ENCODE results near the gene LRRC2.
"Not testable (repeated sequence)": the region's sequence is repeated elsewhere in the genome, so short reads cannot be mapped to it uniquely, and the experiment has no call there.

LRRC2 gene

GRCh38 chr3:46584598-46585467 lies 18.7 kb upstream of the LRRC2 start:
- no peak for DNase-seq (ENCODE audit: low read depth in 3 of 3)

DNA sequence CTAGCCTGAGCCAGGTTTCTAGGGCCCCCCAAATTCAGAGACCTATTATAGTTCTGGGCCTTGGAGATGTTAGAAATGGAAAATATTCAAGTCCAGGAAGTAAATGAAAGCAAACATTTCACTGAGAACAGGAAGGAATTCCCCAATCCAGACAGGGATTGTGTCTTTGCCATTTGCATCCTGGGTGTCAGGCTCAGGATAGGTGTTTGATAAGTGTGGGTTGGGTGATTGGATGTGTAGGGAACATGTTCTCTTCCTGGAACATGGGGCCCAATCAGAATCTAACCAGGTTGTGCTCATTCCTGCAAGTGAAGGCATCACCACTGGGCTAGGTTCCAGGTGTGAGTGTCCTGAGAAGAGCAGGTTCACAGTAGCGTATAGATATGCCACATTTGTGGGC lies 14.6 kb upstream of the LRRC2 start:
- no peak for DNase-seq (ENCODE audit: low read depth in 3 of 3)

GRCh38 chr3:46579756-46580286 lies 13.7 kb upstream of the LRRC2 start:
- no peak for DNase-seq (ENCODE audit: low read depth in 3 of 3)

DNA sequence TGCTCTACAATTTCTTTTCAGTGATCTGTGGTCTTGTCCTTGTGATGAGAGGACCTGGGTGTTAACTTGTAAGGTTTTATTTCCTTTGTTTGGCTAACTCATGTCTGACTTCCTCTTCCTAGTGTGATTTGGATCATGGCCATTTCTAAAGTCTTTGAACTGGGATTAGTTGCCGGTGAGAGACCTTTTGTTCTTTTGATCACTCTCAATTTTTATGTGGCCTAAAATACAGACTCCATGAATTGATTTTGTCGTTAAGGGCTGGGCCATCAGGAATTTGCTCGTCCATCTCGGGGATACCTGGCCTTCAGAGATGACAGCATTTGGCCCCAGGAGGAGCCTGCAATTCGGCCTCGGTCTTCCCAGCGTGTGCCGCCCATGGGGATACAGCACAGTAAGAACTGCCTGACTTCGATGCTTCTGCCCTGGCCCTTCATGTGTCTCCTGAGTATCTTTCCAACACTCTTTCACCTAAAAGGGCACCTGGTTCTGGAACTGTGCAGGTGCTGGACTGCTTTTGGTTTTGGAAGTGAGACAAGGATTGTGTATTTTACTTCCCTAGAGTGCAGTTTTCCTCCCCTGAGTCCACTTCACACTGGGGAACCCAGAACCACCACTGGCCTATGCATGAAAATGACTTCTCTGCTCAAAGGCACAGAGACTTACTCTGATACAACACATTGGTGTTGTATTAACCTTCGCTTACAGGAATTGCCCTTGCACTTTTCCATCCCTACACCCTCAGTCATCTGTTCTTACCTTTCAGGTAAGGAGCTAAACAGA lies 13.1 kb upstream of the LRRC2 start:
- DNase-seq (ENCODE audit: low read depth in 3 of 3): no peak

DNA sequence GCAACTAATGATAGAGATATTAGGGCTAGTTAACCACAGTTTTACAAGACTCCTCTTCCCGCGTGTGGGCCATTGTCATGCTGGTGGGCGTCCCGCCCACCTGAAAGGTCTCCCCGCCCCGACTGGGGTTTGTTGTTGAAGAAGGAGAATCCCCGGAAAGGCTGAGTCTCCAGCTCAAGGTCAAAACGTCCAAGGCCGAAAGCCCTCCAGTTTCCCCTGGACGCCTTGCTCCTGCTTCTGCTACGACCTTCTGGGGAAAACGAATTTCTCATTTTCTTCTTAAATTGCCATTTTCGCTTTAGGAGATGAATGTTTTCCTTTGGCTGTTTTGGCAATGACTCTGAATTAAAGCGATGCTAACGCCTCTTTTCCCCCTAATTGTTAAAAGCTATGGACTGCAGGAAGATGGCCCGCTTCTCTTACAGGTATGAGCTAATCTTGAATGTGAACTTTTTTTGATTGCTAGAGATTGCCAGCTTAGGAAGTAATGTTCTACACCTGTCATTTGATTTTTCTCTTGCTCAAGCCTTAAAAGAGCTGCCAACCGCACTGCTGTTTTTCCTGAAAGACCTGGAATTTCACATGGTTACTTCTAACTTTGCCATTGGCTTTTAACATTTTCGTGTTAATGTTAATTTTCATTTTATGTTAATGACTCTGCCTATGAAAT lies 11.6 kb upstream of the LRRC2 start:
- not testable (repeated sequence) for DNase-seq (ENCODE audit: low read depth in 3 of 3)

DNA sequence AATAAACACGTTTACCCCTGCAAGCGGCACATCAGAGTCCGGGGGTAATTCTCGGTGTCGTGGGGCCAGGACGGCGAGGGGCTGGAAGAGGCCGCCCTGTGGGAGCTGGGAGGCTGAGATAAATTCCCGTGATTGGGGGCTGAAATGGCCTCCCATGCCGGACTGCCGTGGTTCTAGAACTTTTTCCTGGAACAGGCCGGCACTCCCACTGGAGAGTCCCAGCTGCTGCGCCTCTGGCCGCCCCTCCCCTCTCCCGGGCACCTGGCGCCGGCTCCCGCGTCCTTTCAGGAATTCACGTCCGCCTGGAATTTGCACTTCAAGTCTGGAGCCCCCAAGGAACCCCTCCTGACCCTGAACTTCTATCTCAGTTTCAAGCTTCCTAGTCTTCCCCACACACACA lies 10.8 kb upstream of the LRRC2 start:
- no peak for DNase-seq (ENCODE audit: low read depth in 3 of 3)

DNA sequence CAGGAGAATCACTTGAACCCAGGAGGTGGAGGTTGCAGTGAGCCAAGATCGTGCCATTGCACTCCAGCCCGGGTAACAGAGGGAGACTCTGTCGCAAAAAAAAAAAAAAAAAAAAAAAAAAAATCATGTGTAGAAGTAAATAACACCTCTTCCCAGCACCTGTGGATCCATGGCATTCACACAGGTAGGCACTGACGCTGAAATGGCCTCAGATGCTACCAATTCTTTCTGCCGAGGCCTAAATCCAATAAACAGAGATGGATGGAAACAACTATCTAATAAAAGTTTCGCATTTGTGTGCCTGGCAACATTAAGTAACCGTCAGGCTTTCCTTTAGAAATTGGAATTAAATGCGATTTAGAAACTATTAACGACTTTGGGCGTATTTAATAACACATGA lies 10.3 kb upstream of the LRRC2 start:
- no peak for DNase-seq (ENCODE audit: low read depth in 3 of 3)

GRCh38 chr3:46575577-46576222 lies 9.6 kb upstream of the LRRC2 start:
- no peak for DNase-seq (ENCODE audit: low read depth in 3 of 3)

- DNase-seq (ENCODE audit: low read depth in 3 of 3): no peak
Measured at GRCh38 chr3:46574881-46575576, 8.9 kb upstream of the LRRC2 start.

DNA sequence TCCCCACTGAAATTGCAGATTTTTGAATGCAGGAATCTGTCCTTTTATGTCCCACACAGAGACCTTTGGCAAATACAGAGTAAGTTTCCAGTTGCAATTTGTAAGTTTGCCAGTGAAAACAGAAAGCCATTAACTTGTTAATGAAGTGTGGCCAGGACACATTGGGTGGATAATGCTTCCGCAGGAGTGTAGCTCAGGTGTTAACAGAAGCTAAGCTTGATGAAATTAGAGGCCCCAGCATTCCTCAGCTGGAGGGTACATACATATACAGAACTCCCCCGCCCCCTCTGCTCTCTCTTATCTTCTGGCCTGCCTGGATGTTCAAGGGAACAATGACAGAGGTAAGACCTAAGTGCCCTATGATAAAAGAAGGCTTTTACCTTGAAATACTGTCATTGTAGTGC lies 8.1 kb upstream of the LRRC2 start:
- DNase-seq (ENCODE audit: low read depth in 3 of 3): no peak

- no peak for DNase-seq (ENCODE audit: low read depth in 3 of 3)
Measured at GRCh38 chr3:46573701-46574100, 7.6 kb upstream of the LRRC2 start.

- DNase-seq (ENCODE audit: low read depth in 3 of 3): no peak
Measured at GRCh38 chr3:46571684-46572083, 5.6 kb upstream of the LRRC2 start.

- no peak for DNase-seq (ENCODE audit: low read depth in 3 of 3)
Measured at GRCh38 chr3:46565607-46566039, 479 bp downstream of the LRRC2 start.

GRCh38 chr3:46565077-46565476 lies 1.0 kb downstream of the LRRC2 start:
- no peak for DNase-seq (ENCODE audit: low read depth in 3 of 3)

- DNase-seq (ENCODE audit: low read depth in 3 of 3): no peak
Measured at GRCh38 chr3:46564190-46565021, 1.7 kb downstream of the LRRC2 start.

DNA sequence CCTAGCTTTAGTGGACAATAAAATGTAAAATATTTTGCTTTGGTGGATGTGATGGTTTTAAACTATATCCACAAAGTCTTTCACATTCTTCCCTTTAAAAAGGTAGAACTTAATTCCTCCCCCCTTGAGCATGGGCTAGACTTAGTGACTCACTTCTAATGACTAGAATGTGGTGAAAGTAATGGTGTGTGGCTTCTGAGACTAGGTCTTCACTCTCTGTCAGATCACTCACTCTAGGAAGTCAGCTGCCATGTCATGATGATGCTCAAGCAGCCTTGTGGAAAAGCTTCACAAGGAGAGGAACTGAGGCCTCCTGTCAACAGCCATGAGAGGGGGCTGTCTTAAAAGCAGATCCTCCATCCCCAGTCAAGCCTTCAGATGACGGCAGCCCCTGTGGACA lies 4.2 kb downstream of the LRRC2 start:
- DNase-seq (ENCODE audit: low read depth in 3 of 3): no peak

- DNase-seq (ENCODE audit: low read depth in 3 of 3): no peak
Measured at GRCh38 chr3:46561511-46561910, 4.6 kb downstream of the LRRC2 start.

- DNase-seq (ENCODE audit: low read depth in 3 of 3): no peak
Measured at GRCh38 chr3:46559091-46559704, 6.9 kb downstream of the LRRC2 start.

- DNase-seq (ENCODE audit: low read depth in 3 of 3): peak; percentile 35 to 44 (median 38)
Measured at GRCh38 chr3:46558184-46559043, 7.7 kb downstream of the LRRC2 start.
